Measurements from ENCODE around the gene FAP. TPM values are rescaled to one million over a fixed set of nuclear protein-coding genes. Genes with fewer than 3 reads are reported as not detected.

FAP gene
- total and polyA plus RNA-seq, 2 donors (not counting 3 experiments of a cell fraction or from before 2014, with no cell fraction given): 1.1 TPM; not detected in 1

- no TSS peak for BruUV-seq (replicated peaks)
- Histone ChIP-seq H3K27me3 (ENCODE audit: control insufficient read depth in 2 of 2, insufficient read depth in 2 of 2, low read length in 2 of 2) (peaks cover 2 to 5% of the 10 kb centered on the region in 2 experiments), H2AFZ (ENCODE audit: low read depth, low read length) (no peak overlapping the region), H3K4me2 (ENCODE audit: insufficient read depth, low read length) (no peak overlapping the region), H3K4me3 (replicated peaks in 1 of 3; ENCODE audit: insufficient read depth in 1 of 3, low read depth in 1 of 3, low read length in 3 of 3) (no peak overlapping the region), H3K9ac (replicated peaks; ENCODE audit: extremely low read depth, insufficient read depth, low read length) (no peak overlapping the region), H3K27ac (ENCODE audit: insufficient read depth, low read depth, low read length) (no peak overlapping the region), H4K20me1 (replicated peaks; ENCODE audit: control insufficient read depth, extremely low read depth, insufficient read depth, low read length) (no peaks in the 10 kb centered on the region), H3K9me3 (replicated peaks; ENCODE audit: control insufficient read depth, insufficient read depth, low read length) (no peaks in the 10 kb centered on the region), H3K79me2 (ENCODE audit: control insufficient read depth, insufficient read depth, low read length) (no peaks in the 10 kb centered on the region), H3K36me3 (ENCODE audit: control insufficient read depth in 2 of 2, extremely low read depth in 1 of 2, insufficient read depth in 2 of 2, low read length in 2 of 2) (no peaks in the 10 kb centered on the region), H3K4me1 (ENCODE audit: control insufficient read depth, extremely low read depth, insufficient read depth, low read length) (peaks cover 4% of the 10 kb centered on the region), H3K9me1 (replicated peaks; ENCODE audit: control insufficient read depth, extremely low read depth, insufficient read depth, low read length) (no peaks in the 10 kb centered on the region)
- TF ChIP-seq MYC (IDR thresholded peaks at IDR 0.05; ENCODE audit: low read depth, low read length) (no peak), CTCF (IDR thresholded peaks at IDR 0.05; ENCODE audit: extremely low read depth in 1 of 2, insufficient read depth in 1 of 2, low read depth in 1 of 2, low read length in 2 of 2) (no peak), MAX (IDR thresholded peaks at IDR 0.05; ENCODE audit: insufficient read depth, insufficient read length) (no peak), POLR2A (IDR thresholded peaks at IDR 0.05; ENCODE audit: low read depth, low read length) (no peak), POLR2AphosphoS5 (IDR thresholded peaks at IDR 0.05; ENCODE audit: insufficient read depth, low read depth, low read length) (no peak), FOS (IDR thresholded peaks at IDR 0.05; ENCODE audit: borderline replicate concordance, insufficient read depth, low read length) (no peak), JUN (IDR thresholded peaks at IDR 0.05; ENCODE audit: borderline replicate concordance, insufficient read depth, insufficient read length, low read depth) (no peak), GATA2 (IDR thresholded peaks at IDR 0.05; ENCODE audit: insufficient read depth, insufficient read length, low read depth, low read length) (no peak), EZH2 (IDR thresholded peaks at IDR 0.05; ENCODE audit: borderline replicate concordance, low read depth, low read length, severe bottlenecking) (no peak)
- FAIRE-seq (no peak), DNase-seq (ENCODE audit: low read depth, low spot score) (no peak)
- ChIA-PET CTCF (interaction anchor here (2.1 to 2.6 kb wide), 2 partner anchors 12 to 109 kb away, joined by 4 to 7 read pairs; no protein-coding TSS in a partner anchor), POLR2A (no interaction called here)
- dilution Hi-C loops (cut with MboI; ENCODE audit: extremely low pct_ligation_motif_present, low sequenced_read_pairs) (no loop called here), intact Hi-C loops (cut with micrococcal nuclease) (no loop called here)
These were observed 54.8 kb downstream of the FAP start for GRCh38 chr2:162188451-162188850.
